ENCODE measurements around the gene ART1.

Gene ART1

DNA sequence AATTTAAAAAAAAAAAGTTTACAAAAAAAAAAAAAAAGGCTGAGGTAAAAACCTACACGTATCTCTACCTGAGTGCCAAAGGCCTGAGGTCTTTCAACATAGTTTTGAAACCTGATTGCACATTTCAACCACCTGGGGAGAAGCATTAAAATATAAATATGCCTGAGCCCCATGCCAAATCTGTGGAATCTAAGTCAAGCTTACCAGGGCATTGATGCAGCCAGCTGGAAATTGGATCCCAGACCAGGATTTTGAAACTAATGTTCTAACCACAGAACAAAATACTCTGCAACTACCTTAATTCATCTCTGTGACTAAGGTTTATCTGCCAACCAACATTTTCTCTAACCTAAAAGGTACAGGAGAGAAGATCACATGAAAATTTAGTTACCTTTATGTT lies 65.0 kb downstream of the ART1 start:
- no peak for DNase-seq (ENCODE audit: extremely low spot score, insufficient read length, low read depth)
- FAIRE-seq, result no peak

DNA sequence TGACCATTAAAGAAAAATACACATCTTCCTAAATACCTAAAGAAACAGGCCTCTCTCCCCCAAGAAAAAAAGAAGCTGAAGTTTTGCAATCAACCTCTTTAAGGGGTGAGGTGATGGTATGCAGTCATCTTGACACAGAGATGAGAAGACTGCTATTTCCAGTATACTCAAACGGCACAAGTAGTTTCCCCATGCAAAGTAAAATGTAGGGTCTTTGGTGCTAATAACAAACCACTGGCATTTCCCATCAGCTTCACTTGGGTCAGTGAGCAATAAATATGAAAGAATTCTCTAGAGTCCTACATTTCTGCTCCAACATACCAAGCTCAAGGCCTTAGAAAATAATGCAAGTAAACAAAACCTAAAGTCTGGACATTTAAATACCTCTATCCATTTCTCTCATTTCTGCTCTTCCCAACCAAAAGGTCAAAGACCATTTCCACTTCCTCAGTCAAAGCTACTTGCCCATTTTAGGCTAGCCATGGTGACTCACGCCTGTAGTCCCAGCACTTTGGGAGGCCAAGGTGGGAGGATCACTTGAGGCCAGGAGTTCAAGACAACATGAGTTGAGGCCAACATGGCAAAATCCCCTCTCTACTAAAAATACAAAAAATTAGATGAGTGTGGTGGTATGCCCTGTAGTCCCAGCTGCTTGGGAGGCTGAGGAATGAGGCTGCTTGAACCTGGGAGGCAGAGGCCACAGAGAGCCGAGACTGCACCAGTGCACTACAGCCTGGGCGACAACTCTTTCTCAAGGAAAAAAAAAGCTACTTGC lies 65.7 kb downstream of the ART1 start:
- no peak for FAIRE-seq
- no peak for DNase-seq (ENCODE audit: extremely low spot score, insufficient read length, low read depth)

DNA sequence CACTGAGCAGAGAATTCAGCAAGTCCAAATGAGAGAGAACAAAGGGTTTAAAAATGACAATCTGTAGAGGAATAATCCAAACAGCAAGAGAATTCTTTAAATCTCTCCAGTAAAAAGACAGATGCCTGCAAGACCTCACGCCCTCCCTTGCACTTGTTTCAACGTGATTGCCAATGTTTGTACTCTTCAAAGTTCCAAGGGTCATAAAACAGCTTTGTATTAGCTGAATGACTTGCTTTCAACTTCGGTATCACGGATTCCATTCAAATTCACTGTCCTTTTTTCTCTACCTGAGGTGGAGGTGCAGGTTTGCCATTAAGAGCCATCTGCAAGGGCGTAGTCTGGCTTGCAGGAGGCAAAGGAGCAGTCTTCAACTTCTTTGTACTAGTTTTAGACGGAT lies 67.3 kb downstream of the ART1 start:
- DNase-seq (ENCODE audit: extremely low spot score, insufficient read length, low read depth), result no peak
- FAIRE-seq, result no peak

Measured in GM18507 (cell line).